ENCODE results near the gene CALR.

- TF ChIP-seq CTCF (optimal IDR thresholded peaks at IDR 0.05 in 1 of 3, IDR thresholded peaks at IDR 0.05 in 1 of 3, conservative IDR thresholded peaks at IDR 0.05 in 1 of 3; ENCODE audit: extremely low read depth in 1 of 3, insufficient read depth in 2 of 3, low read length in 3 of 3) (no peak), EZH2 (IDR thresholded peaks at IDR 0.05; ENCODE audit: low read length) (no peak)
Observed at GRCh38 chr19:12987190-12987589, 48.8 kb downstream of the CALR start.

Data from keratinocyte (primary cell).